ENCODE measurements around the gene PLTP.
"Not testable (repeated sequence)": the region's sequence is repeated elsewhere in the genome, so short reads cannot be mapped to it uniquely, and the experiment has no call there.

Gene PLTP

DNA sequence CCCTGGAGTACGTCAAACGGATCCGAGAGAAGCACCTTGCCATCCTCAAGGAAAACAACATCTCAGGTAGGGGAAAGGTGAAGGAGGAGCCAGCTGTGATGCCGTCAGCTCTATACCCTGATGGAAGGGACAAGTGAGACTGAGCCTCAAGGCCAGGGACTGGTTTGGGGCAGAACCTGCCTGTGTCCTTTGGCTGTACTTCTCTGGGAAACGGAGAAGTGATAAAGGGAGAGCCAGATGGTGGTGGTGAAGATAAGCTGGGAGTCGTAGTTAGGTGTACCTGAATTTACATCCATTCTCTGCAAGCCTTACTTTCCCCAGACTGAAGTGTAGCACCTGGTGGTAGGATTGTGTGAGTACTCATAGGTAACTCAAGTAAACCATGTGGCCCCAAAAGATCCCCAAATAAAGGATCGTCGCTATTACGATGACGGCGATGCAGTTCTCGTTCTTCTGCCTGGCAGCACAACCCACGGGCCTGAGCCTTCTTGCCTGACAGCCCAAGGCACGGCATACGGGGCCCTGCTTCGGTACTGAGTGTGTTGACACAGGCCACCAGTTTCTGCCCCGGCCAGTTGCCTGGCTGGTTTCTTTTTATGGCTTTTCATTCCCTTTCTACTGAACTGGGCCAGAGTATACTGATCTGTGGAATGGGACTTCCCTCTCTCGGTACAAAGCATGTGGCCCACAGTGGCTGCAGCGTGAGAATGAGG is 33.2 kb upstream of the PLTP start:
- FAIRE-seq (no peak), DNase-seq (ENCODE audit: extremely low spot score, insufficient read length, low read depth) (no peak)

DNA sequence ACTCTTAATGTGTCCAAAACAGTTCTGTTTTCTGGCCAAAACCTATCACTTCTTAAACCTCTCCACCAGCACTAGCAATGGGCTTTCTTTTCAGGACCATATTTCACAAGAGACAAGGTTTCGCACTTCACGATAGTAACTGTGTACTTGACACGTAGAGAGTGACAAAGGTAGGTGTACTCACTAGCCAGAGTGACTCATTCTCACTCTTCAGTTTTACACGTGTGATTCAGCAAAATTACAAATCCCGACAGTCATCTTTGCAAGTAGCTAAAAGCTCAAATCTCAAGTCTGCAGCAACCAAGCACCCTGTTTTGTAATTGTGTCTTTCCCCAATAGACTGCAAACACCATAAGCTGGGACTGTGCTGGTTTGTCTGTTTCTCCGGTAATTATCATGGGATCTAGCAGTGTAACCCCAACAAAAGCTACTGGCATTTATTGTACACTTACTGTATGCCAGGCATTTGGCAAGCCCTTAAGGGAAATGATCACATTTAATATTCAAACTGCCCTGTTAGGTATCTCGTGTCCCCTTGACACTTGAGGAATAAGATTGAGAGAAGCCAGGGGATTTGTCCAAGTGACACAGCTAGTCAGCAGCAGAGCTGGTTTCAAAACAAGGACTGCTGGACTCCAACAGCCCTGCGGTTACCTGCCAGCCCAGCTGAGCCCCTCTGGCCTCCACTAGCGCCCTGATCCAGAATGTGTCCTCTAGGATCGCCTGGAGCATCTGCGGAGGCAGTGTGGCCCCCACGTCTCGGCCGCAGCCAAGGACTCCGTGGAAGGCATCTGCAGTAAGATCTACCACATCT is 32.4 kb upstream of the PLTP start:
- DNase-seq (ENCODE audit: extremely low spot score, insufficient read length, low read depth) (no peak), FAIRE-seq (no peak)

DNA sequence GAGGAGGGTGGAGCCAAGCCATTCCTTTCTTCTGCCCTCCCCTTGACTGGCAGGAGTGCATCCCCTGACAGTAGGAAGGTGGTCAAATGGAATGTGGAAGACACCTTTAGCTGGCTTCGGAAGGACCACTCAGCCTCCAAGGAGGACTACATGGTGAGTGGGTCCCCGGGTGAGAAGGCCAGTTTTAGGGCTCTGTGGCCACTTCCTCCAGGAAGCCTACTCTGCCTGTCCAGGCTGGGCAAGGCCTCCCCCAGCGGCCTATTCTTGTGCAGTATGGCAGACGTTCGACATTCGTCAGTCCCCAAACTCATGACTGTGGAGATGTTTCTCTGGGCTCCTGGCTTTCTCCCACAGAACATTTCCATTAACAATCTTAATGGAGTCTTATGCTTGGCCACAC is 31.7 kb upstream of the PLTP start:
- DNase-seq (ENCODE audit: extremely low spot score, insufficient read length, low read depth) = no peak
- FAIRE-seq = no peak

DNA sequence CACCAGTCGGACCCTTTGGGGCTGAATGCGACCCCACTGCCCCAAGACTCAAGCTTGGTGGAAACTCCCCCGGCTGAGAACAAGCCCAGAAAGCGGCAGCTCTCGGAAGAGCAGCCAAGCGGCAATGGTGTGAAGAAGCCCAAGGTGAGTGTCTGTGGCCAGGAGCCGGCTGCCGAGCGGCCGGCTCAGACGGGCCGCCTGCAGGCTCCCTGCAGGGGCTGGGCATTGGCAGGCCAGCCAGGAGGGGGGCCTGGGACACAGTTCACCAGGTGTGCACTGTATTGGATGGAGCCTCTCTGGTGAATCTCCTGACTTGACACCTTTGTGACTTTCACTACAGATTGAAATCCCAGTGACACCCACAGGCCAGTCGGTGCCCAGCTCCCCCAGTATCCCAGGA is 28.5 kb upstream of the PLTP start:
- DNase-seq (ENCODE audit: extremely low spot score, insufficient read length, low read depth) (no peak), FAIRE-seq (no peak)

DNA sequence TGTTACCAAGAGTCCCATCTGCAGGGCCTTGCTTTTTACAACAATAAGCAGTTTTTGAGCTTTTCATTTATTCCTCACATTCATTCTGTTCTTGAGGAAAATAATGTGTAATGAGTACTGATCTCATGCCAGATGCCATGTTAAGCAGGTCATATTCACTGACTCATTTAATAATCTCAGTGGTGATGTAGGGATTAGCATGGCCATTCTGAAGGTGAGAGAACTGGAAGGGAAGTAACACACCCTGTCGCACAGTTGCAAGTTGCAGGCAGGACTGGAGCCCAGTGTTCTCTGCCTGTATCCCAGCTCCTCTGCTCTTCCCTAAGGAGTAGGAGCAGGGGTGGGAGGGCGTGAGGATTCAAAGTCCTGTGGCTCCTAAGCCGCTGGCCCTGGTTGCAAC is 28.1 kb upstream of the PLTP start:
- FAIRE-seq = no peak

DNA sequence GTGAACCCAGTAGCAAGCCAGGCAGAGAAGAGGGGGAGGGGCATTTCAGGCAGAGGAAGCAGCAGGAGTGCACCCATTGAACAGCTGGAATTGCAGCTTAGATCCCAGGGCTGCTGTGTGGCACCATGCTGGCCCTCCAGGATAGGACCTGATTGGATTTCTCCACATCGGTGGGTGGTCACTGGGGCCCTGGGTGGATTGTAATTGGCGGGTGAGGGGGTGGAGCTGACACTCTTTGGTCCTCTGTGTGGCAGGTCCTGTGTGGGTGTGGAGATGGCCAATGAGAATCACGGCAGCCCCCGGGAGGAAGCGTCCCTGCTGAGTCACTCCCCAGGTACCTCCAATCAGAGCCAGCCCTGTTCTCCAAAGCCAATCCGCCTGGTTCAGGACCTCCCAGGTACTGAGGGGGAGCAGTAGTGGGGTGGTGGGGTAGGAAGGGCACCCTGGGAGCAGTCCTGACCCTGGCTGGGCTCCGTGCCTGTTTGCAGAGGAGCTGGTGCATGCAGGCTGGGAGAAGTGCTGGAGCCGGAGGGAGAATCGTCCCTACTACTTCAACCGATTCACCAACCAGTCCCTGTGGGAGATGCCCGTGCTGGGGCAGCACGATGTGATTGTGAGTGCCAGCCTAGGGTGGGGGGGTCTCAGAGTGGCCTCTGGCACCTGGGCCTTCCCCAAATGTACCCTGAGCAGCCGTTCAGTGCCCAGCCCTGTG is 26.9 kb upstream of the PLTP start:
- DNase-seq (ENCODE audit: extremely low spot score, insufficient read length, low read depth) = no peak
- no peak for FAIRE-seq

More for the DNA sequence above, 28.1 kb upstream of the PLTP start:
- DNase-seq (ENCODE audit: extremely low spot score, insufficient read length, low read depth) = no peak

DNA sequence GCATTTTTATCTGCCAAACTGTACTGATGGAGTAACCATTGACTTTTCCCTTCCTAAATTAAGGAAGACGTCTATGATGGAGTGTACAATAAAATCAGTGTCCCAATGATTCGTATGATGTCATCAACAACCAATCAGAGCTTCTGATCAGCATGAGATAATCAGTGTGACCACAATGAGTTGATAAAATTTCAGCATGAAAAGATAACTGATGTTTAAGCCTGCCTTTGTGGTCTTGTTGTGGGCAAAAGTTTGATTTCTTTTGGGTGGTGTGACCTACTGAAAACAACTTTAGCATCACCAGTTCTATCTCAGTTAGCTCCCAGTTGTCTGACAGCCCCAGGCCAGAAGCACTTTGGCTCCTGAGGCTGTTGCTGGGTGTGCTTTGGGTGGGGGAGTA is 25.8 kb upstream of the PLTP start:
- FAIRE-seq (no peak), DNase-seq (ENCODE audit: extremely low spot score, insufficient read length, low read depth) (no peak)

DNA sequence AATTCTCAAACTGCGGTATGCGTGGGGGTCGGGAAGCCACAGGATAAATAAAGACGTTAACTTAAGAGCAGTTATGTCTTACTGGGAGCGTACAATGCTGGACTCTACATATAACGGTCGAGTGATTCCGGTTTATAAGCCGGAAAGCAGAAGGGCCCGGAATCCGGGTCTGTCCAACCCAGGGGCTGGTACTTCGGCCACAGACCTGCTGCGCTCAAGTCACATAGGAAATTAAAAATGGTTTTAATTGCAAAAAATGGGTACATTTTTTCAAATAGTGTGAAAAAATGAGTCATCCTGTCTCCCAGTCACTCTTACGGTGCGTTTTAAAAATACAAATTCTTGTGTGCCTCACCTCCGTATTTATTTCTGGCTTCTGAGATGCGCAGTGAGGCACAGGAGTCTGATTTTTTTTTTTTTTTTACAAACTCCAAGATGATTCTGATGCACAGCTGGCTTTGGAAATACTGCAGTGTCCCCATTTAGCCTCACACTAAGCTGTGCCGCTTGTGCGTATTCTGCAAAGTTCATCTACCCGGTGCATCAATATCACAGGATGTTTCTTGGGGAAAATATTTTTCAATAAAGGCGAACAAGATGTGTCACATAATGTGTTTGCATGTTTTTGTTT is 23.6 kb upstream of the PLTP start:
- FAIRE-seq = no peak
- DNase-seq (ENCODE audit: extremely low spot score, insufficient read length, low read depth) = no peak

DNA sequence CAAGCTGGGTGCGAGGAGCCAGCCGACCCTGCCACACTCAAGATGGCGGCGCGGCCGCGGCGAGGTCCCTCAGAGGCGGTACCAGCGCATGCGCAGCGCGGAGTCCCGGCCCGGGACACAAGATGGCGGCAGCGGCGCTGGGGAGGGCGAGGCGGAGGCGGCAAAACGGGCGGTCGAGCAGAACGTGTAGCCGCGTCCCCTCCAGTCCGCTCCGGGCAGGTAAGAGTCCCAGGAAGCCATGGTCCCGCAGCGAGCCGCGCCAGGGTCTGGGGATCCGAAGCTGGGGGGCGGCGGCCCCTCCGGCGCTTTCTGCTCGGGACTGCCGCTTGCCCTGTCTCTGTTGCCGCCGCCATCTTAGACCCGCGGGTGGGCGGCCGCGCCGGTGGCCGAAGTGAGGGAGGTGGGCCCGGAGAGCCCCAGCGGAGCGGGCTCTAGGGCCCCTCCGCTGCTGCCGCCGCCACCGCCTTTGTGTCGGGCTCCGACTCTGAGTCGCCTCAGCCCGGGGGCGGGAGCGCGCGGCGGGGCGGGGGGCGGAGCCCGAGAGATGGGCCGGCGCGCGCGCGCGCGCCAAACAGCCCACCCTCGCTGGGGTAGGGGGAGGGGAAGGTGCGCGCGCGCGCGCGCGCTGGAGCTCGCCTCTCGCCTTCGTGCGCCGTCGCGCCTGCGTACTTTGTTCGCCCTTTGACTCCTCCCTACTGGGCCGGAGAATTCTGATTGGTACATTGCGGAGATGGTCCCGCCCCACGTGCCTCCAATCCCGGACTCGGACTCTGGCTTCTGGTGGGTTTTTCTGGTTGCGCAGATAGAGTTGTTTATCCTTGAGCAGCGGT is 22.8 kb upstream of the PLTP start, which contains the start of gene PCIF1:
Gene PCIF1 (plus strand): TSS at position 98 of the 830 bp plus-strand sequence. CDS start 4,317 bp downstream, outside the sequence.
- DNase-seq (ENCODE audit: extremely low spot score, insufficient read length, low read depth) (peak; percentile 95), FAIRE-seq (peak; percentile 95)

DNA sequence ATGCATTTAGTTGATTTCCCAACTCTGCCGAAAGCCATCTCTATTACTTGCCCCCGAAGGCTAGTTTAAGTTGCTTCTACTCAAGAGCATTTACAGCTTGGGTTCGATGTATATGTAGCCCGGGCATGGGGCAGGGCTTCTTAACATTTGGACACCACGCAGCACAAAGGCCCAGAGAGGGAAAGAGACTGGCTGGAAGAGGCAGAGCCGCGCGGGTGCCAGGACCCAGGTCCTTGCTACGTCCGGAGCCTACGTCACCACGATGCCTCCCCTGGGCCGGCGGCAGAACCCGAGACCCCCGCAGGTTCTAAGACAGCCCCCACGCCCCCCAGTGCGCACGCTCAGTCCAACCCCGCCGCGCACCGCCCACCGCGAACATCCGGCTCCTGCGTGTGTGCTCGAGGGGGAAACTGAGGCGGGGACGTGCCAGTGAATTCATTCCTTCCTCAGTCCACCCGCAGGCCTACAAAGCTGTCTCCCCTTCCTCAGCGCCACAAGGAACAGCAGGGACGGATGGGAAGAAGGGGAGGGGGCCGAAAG is 22.2 kb upstream of the PLTP start:
- no peak for DNase-seq (ENCODE audit: extremely low spot score, insufficient read length, low read depth)
- FAIRE-seq = no peak

DNA sequence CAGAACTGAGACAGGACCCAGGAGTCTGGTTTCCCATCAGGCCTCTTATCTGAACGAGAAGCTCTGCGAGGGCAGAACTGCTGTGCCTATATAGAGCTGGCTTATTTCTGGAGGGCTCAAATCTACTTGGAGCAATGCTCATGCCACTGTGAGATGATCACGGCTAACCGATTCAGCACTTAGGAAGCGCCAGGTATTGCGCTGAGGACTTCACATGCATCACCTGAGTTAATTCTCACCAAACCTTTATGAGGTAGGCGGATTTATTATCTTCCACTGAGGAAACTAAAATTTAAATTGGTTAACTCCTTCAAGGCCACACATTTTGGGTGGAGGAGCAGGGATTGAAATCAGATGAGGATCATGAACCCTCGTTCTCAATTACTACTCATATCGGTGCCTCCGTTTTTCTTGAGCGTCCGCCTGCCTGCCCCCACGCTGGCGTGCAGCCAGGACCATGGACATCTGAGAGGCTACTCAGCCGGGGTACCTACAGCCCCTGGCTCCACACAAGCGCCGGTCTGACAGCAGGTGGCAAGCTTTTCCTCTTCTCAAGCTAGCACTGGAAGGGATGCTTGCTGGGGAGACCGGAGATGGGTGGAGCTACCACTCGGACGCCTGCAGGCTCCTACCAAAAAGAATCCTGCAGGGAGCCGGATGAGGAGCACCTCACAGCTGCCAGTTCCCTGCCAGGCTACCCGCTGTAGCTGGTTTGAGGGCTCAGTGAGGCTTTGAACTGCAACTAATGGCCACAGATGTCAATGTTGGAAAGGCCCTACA is 21.5 kb upstream of the PLTP start:
- FAIRE-seq = peak; percentile 47
- DNase-seq (ENCODE audit: extremely low spot score, insufficient read length, low read depth) = peak; percentile 60

DNA sequence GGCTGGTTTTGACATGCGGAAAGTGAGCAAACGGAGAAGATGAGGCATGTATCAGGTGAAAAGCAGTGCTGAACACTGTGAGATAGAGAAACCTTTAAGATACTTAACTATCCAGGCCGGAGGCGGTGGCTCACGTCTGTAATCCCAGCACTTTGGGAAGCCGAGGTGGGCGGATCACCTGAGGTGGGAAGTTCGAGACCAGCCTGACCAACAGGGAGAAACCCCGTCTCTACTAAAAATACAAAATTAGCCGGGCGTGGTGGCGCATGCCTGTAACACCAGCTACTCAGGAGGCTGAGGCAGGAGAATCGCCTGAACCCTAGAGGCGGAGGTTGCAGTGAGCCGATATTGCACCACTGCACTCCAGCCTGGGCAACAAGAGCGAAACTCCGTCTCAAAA is 19.7 kb upstream of the PLTP start:
- not testable (repeated sequence) for DNase-seq (ENCODE audit: extremely low spot score, insufficient read length, low read depth); FAIRE-seq

DNA sequence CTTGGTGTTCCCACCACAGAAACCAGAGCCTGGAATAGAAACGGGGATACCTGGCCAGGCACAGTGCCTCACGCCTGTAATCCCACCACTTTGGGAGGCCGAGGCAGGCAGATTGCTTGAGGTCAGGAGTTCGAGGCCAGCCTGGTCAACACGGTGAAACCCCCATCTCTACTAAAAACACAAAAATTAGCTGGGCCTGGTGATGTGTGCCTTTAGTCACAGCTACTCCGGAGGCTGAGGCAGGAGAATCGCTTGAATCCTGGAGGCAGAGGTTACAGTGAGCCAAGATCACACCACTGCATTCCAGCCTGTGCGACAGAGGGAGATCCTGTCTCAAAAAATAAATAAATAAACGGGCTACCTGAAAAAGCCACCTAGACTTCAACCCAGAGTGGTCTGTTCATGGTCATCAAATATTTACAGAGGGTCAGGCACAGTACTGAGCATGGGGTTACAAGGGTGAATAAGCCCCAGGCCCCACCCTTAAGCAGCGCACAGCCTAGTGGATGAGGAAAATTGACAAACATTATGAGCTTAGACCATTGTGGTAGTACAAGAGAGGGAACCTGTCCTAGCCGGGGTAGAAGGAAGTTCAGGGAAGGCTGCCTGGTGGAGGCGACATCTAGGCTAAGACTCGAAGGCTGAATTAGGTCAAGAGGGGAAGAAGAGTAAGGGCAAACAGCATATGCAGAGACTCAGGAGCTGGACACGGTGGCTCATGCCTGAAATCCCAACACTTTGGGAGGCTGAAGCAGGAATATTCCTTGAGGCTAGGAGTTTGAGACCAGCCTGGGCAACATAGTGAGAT is 15.3 kb upstream of the PLTP start:
- FAIRE-seq = no peak
- no peak for DNase-seq (ENCODE audit: extremely low spot score, insufficient read length, low read depth)

DNA sequence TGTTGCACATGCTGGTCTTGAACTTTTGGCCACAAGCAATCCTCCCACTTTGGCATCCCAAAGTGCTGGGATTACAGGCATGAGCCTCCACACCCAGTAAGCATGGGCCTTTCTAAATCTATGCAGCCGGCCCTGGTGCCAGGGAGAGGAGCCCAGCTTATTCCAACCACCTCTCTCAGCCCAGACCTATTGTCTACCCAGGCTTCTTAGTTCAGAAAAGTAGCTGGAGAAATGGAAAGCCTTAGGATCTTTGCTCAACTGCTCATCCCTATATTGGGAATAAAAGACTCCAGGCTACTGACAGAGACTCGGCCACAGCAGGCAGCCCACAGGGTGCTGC is 14.7 kb upstream of the PLTP start:
- DNase-seq (ENCODE audit: extremely low spot score, insufficient read length, low read depth) (no peak), FAIRE-seq (no peak)

DNA sequence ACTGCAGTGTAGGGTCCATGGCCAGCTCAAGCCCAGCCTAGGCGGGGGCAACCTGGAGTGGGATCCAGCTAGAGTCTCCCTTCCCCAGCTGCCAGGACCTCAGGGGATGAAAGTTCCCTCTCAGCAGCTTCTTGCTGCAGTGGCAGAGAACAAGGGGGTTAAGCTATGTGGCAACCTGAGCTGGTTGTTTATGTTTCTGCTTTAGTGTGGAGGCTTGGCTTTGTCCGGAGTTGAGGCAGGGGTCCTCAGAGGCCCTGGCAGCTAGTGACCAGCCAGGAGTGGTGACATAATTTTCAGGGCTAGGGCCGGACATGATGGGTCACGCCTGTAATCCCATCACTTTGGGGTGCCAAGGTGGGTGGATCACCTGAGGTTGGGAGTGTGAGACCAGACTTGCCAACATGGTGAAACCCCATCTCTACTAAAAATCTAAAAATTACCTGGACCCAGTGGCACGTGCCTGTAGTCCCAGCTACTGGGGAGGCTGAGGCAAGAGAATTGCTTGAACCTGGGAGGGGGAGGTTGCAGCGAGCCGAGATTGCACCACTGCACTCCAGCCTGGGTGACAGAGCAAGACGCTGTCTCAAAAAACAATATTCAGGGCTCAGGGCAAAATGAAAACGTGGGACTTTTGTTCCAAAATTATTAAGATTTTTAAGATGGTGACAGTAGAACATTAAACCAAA is 14.0 kb upstream of the PLTP start:
- FAIRE-seq (no peak), DNase-seq (ENCODE audit: extremely low spot score, insufficient read length, low read depth) (no peak)

DNA sequence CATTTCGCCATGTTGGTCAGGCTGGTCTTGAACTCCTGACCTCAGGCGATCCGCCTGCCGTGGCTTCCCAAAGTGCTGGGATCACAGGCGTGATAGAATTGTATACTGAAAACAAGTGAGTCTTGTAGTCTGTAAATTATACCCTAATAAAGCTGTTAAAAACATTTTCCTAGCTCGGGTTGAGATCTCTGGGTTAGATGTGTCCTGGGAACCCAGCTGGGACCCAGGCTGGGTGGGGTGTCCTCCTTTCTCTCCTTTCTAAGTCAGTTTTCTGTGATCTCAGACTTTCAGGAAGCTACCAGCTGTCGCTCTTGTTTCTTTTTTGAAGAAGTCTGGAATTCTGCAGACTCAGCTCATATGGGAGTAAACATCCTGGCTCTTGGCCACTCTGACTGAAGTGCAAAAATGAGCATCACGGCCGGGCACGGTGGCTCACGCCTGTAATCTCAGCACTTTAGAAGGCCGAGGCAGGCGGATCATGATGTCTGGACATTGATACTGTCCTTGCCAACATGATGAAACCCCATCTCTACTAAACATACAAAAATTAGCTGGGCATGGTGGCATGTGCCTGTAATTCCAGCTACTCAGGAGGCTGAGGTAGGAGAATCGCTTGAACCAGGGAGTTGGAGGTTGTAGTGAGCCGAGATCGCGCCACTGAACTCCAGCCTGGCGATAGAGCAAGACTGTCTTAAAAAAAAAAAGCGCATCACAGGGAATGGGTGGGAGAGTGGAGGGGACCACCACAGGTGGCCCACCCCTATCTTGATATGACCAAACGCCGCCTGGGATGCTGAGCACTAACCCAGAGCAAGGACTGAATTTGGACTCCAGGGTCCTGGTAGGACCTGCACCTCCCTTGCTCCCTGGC is 12.7 kb upstream of the PLTP start:
- no peak for FAIRE-seq
- DNase-seq (ENCODE audit: extremely low spot score, insufficient read length, low read depth) = no peak

All from GM18507 (cell line).